ENCODE measurements around the gene ACE. TPM values are rescaled to one million over a fixed set of nuclear protein-coding genes. Genes with fewer than 3 reads are reported as not detected.

The ACE gene
- polyA plus RNA-seq, 1 donor: 244 TPM

DNA sequence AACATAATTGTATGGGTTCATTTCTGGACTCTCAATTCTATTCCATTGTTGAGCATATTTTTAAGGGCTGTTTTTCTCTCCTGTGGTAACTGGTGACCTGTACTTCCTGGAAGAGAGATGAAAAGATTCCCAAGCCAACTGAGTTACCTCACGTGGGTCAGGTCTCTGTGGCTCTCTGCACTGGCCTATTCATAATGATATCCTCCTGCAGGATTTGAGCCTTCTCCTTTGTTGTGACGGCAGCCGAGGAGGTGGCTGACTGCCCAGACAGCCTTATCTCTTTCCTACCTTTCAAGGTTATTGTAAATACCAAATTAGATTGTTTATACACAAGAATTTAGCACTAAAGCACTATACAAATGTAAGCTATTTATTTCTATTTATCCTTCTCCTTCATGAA, 2.7 kb upstream of the ACE start:
- H3K27ac ChIP-seq (ENCODE audit: low read length): peak overlapping the region; percentile 83
- peak; percentile 44 to 73 for DNase-seq

DNA sequence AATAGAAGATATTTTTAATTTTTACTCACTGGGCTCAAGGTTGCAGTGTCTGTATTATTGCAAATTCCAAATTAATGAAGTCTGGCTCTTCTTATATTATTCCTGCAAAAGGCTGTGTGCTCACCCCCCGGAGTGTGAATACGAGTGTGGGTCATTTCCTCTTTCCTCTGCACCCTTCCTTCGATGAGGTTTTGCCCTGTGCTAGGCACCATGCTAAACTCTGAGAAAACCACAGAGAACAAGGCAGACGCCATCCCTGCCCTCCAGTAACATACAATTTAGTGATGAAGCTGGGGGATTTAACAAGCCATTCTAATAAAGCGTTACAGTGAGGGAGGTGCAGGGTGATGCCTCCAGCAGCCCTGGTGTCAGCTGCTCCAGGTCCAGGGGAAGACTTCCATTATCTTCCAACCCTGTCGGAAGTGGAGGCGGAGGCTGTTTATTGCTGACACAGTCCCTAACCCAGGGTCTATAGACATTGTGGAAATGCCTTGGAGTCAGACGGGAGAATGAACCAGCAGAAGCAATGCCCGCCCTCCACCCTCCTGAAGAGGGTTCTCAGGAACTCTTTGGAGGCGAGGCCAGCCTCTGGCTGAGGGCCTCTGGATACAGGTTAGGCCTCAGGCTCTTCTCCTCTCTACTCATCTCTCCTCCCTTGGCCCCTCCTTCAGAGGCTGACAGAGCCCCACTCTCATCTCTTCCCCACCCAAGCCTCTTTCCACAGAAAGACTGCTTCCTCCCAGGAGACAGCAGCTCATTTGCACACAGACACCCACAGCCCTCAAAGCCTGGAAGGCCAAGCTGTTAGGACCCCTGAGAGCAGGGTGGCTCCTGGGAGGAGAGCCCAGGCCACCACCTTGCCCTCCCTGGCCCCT, 2.0 kb upstream of the ACE start:
- peaks cover 42% of the 10 kb centered on the region for H3K4me1 ChIP-seq (ENCODE audit: control insufficient read depth, insufficient read depth, low read length)
- no peak overlapping the region for H3K4me3 ChIP-seq (ENCODE audit: low read length)
- DNase-seq: peak in 1 of 2 donors; percentile 26
- peaks cover 4% of the 10 kb centered on the region for H3K9me3 ChIP-seq (ENCODE audit: control insufficient read depth, low read depth, low read length)
- peaks cover 13% of the 10 kb centered on the region for H3K27me3 ChIP-seq (ENCODE audit: control insufficient read depth, insufficient read depth, low read length)
- H3K36me3 ChIP-seq (ENCODE audit: control insufficient read depth, insufficient read depth, low read length): peaks cover 7% of the 10 kb centered on the region
- H3K27ac ChIP-seq (ENCODE audit: low read length): peak overlapping the region; percentile 83
- WGBS (ENCODE audit: insufficient coverage, low lambda C conversion rate): no CpG with 5 or more reads among the region's 10 CpGs

More for the DNA sequence above, 2.7 kb upstream of the ACE start:
- peaks cover under 1% of the 10 kb centered on the region for H3K36me3 ChIP-seq (ENCODE audit: control insufficient read depth, insufficient read depth, low read length)
- H3K4me3 ChIP-seq (ENCODE audit: low read length): no peak overlapping the region
- peaks cover 4% of the 10 kb centered on the region for H3K9me3 ChIP-seq (ENCODE audit: control insufficient read depth, low read depth, low read length)
- no CpG with 5 or more reads among the region's 3 CpGs for WGBS (ENCODE audit: insufficient coverage, low lambda C conversion rate)
- H3K27me3 ChIP-seq (ENCODE audit: control insufficient read depth, insufficient read depth, low read length): peaks cover 13% of the 10 kb centered on the region
- H3K4me1 ChIP-seq (ENCODE audit: control insufficient read depth, insufficient read depth, low read length): peaks cover 35% of the 10 kb centered on the region

DNA sequence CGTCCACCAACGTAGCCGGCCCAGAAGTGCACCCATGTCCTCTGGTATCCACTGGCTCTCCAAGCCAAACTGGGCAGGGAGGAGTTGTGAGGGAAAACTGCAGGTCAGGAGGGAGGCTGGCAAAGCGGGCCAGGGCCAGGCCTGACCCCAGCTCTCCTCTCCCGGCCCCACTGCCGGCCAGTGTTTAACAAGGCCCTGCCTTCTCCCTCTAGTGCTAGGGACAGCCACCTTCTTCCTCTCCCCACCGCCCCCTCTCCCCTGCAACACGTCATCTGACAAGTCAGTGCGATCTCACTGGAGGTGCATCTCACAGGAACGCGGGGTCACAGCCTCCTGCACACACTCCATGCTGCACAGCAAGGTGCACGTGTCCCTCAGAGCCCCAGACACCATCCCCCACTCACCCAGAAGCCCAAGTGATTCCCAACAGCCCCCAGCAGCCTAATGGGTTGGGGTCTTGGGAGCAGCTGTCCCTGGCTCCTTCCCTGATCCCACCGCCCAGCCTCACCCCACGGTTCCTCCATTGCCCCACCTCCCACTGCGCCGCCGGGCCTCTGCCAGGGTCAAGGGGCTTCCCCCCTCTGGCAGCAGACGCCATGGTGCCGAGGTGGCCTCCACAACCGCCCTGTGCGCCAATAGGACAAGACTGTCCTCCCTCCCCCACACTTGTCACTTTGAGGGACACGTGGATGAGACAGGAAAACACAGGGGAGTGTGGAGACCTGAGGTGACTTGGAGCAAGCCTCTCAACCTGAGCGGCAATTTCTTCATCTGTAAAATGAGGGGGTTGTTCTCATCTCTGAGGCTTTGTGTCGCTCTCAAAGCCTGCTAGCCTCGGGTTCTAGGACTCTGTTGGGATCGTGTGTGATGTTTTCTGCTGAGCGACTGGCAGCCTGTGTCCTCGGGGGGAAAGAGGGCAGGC, 1.1 kb upstream of the ACE start:
- WGBS (ENCODE audit: insufficient coverage, low lambda C conversion rate): no CpG with 5 or more reads among the region's 28 CpGs
- Histone ChIP-seq H3K9me3 (ENCODE audit: control insufficient read depth, low read depth, low read length) (peaks cover 4% of the 10 kb centered on the region), H3K36me3 (ENCODE audit: control insufficient read depth, insufficient read depth, low read length) (peaks cover 16% of the 10 kb centered on the region), H3K27ac (ENCODE audit: low read length) (peak overlapping the region; percentile 83), H3K4me1 (ENCODE audit: control insufficient read depth, insufficient read depth, low read length) (peaks cover 50% of the 10 kb centered on the region), H3K4me3 (ENCODE audit: low read length) (peak overlapping the region; percentile 38), H3K27me3 (ENCODE audit: control insufficient read depth, insufficient read depth, low read length) (peaks cover 13% of the 10 kb centered on the region)
- DNase-seq: peak in 1 of 2 donors; percentile 72

DNA sequence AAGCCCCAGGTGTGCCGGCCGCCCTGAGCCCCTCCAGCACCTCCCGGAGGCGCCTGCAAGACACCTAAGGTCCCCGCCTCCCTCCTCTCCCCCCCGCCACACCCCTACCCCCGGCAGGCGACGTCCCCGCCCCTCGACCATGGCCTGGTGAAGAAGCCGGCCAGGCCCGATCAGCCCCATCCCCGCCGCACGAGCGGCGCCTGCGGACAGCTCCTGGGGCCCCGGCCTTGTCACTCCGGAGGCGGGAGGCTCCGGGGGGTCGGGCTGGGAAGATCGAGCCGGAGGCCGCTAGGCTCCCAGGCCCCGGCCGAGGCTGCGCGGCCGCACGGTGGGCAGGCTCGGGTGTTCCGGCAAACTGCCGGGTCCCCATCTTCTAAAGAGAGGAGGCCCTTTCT, 405 bp upstream of the ACE start:
- no peak for DNase-seq
- Histone ChIP-seq H3K27ac (ENCODE audit: low read length) (peak overlapping the region; percentile 83), H3K36me3 (ENCODE audit: control insufficient read depth, insufficient read depth, low read length) (peaks cover 22% of the 10 kb centered on the region), H3K27me3 (ENCODE audit: control insufficient read depth, insufficient read depth, low read length) (peaks cover 13% of the 10 kb centered on the region), H3K4me1 (ENCODE audit: control insufficient read depth, insufficient read depth, low read length) (peaks cover 51% of the 10 kb centered on the region), H3K4me3 (ENCODE audit: low read length) (peak overlapping the region; percentile 38), H3K9me3 (ENCODE audit: control insufficient read depth, low read depth, low read length) (peaks cover 4% of the 10 kb centered on the region)
- WGBS (ENCODE audit: insufficient coverage, low lambda C conversion rate): no CpG with 5 or more reads among the region's 36 CpGs

DNA sequence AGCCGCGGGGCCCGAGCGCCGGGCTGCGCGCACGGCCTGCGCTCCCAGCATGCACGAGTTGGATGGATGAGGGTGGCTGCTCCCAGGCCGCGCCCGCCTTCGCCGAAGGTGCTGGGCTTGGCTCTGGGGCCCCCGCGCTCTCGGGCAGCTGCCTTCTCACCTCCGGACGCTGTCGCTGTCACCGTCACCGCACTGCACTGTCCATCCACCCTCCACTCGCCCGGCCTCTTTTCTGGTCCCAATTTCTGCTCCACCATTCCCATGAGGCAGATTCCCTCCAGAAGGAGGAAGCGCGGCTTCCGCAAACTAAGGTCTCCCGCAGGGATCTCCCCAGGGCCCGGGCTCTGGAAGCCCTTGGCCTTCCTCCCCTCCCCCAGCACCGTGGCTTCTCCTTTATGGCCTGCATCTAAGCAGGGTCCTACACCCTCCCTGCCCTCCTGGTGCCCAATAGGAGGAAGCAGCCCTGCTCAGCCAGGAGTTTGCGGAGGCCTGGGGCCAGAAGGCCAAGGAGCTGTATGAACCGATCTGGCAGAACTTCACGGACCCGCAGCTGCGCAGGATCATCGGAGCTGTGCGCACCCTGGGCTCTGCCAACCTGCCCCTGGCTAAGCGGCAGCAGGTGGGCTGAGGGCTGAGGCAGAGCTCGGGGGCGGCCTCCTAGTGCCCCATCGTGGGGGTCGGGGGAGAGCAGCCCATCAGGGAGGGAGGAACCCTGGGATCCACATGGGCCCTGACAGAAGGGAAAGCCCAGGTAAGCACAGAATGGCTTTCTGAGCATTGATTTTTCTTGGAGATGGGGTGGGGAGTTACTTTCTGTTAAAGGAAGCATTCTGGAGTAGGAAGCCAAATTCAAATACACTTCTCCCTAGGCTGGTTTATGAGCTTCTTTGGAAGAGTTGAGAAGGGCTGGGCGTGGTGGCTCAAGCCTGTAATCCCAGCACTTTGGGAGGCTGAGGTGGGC, 899 bp downstream of the ACE start:
- Histone ChIP-seq H3K36me3 (ENCODE audit: control insufficient read depth, insufficient read depth, low read length) (peaks cover 32% of the 10 kb centered on the region), H3K4me1 (ENCODE audit: control insufficient read depth, insufficient read depth, low read length) (peaks cover 51% of the 10 kb centered on the region), H3K27ac (ENCODE audit: low read length) (peak overlapping the region; percentile 97), H3K9me3 (ENCODE audit: control insufficient read depth, low read depth, low read length) (peaks cover 4% of the 10 kb centered on the region), H3K4me3 (ENCODE audit: low read length) (peak overlapping the region; percentile 81), H3K27me3 (ENCODE audit: control insufficient read depth, insufficient read depth, low read length) (peaks cover 13% of the 10 kb centered on the region)
- WGBS (ENCODE audit: insufficient coverage, low lambda C conversion rate): 5% methylated on average over 4 of the region's 44 CpGs
- no peak for DNase-seq

DNA sequence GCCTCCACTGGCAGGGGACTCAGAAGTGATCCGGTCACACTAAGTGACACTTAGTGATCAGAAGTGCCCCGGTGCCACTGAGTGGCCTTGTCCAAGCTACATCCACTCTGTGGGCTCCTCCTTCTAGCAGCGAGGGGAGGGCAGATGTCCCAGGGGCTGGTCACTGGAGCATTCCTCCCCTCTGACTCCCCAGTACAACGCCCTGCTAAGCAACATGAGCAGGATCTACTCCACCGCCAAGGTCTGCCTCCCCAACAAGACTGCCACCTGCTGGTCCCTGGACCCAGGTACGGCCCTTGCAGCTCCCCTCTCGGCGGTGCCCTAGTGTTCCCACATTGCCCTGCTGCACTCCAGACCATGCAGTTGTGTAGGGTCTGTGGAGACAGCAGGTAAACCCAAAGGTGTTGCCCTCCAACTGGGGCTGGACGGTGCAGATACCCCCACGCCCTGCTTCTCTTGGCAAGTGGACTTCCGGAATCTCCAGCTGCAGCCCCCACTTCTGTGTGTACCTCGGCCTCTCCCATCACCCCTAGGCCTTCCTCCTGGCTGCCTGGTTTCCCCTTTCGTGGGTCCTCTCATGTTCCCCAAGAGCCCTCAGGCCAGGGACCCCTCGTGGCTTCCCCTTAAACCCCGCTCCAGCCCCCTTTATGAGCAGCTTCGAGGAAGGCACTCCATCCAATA, 2.1 kb downstream of the ACE start:
- Histone ChIP-seq H3K27me3 (ENCODE audit: control insufficient read depth, insufficient read depth, low read length) (peaks cover 13% of the 10 kb centered on the region), H3K36me3 (ENCODE audit: control insufficient read depth, insufficient read depth, low read length) (peaks cover 44% of the 10 kb centered on the region), H3K4me1 (ENCODE audit: control insufficient read depth, insufficient read depth, low read length) (peaks cover 47% of the 10 kb centered on the region), H3K27ac (ENCODE audit: low read length) (peak overlapping the region; percentile 97), H3K9me3 (ENCODE audit: control insufficient read depth, low read depth, low read length) (peaks cover 4% of the 10 kb centered on the region), H3K4me3 (ENCODE audit: low read length) (peak overlapping the region; percentile 81)
- no CpG with 5 or more reads among the region's 16 CpGs for WGBS (ENCODE audit: insufficient coverage, low lambda C conversion rate)
- DNase-seq: peak; percentile 86 to 92

DNA sequence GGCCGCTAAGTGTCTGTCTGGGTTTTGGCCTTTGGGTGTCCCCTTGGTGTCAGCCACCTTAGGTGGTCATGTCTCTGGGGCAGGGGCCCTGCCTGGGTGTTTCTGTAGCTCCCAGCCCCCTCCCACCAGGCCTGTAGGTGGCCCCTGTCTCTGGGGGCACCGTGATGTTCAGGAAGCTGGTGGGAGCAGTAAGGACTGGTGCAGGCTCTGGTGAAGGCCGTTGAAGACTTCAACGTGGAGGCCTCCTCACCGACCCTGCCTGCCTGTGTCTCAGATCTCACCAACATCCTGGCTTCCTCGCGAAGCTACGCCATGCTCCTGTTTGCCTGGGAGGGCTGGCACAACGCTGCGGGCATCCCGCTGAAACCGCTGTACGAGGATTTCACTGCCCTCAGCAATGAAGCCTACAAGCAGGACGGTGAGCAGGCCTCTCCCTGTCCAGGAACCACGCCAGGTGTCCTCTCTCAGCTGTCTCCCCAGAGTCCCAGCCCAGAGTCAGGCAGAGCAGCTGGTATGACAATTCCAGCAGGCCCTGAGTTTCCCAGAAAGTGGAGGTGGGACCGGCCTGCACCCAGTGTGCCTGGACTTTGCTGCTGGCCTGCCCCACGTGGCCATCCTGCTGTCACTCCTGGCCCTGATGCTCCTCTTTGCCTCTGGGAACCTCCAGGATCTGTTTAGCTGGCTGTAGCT, 2.8 kb downstream of the ACE start:
- no peak for DNase-seq
- Histone ChIP-seq H3K4me1 (ENCODE audit: control insufficient read depth, insufficient read depth, low read length) (peaks cover 40% of the 10 kb centered on the region), H3K27ac (ENCODE audit: low read length) (no peak overlapping the region), H3K27me3 (ENCODE audit: control insufficient read depth, insufficient read depth, low read length) (peaks cover 13% of the 10 kb centered on the region), H3K4me3 (ENCODE audit: low read length) (no peak overlapping the region), H3K9me3 (ENCODE audit: control insufficient read depth, low read depth, low read length) (peaks cover 4% of the 10 kb centered on the region), H3K36me3 (ENCODE audit: control insufficient read depth, insufficient read depth, low read length) (peaks cover 51% of the 10 kb centered on the region)
- WGBS (ENCODE audit: insufficient coverage, low lambda C conversion rate): no CpG with 5 or more reads among the region's 17 CpGs

DNA sequence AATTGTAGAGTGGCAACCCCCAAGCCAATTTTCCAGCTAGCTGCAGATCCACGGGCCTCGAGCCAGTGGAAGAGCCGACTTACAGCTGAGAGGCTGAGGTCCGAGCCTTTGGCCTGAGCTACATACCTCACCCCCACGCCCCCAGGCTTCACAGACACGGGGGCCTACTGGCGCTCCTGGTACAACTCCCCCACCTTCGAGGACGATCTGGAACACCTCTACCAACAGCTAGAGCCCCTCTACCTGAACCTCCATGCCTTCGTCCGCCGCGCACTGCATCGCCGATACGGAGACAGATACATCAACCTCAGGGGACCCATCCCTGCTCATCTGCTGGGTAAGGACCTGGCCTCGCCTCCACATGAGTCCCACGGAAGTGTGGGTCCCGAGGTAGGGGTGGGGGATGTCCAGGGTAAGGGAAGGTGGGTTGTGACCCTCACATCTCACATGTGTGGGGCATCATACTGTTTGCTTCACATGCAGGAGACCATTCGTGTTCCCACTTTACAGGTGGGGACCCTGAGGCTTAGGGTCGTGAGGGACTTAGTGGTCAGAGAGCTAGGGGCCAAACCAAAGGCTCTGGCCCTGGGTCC, 3.4 kb downstream of the ACE start:
- WGBS (ENCODE audit: insufficient coverage, low lambda C conversion rate): no CpG with 5 or more reads among the region's 21 CpGs
- Histone ChIP-seq H3K27me3 (ENCODE audit: control insufficient read depth, insufficient read depth, low read length) (peaks cover 11% of the 10 kb centered on the region), H3K9me3 (ENCODE audit: control insufficient read depth, low read depth, low read length) (peaks cover 4% of the 10 kb centered on the region), H3K4me3 (ENCODE audit: low read length) (no peak overlapping the region), H3K27ac (ENCODE audit: low read length) (no peak overlapping the region), H3K4me1 (ENCODE audit: control insufficient read depth, insufficient read depth, low read length) (peaks cover 34% of the 10 kb centered on the region), H3K36me3 (ENCODE audit: control insufficient read depth, insufficient read depth, low read length) (peaks cover 57% of the 10 kb centered on the region)
- DNase-seq: no peak
